Epidermal melanocyte (primary cell): ENCODE data around the gene ADAMTSL3.
"Not testable (repeated sequence)": the region's sequence is repeated elsewhere in the genome, so short reads cannot be mapped to it uniquely, and the experiment has no call there.

Experiments
- DNase-seq: peaks from one replicate; pipeline ENCODE4 v3.0.0; 2011; ENCODE audit warnings: low spot score; ENCODE audit not compliant: insufficient read length

Gene ADAMTSL3

DNA sequence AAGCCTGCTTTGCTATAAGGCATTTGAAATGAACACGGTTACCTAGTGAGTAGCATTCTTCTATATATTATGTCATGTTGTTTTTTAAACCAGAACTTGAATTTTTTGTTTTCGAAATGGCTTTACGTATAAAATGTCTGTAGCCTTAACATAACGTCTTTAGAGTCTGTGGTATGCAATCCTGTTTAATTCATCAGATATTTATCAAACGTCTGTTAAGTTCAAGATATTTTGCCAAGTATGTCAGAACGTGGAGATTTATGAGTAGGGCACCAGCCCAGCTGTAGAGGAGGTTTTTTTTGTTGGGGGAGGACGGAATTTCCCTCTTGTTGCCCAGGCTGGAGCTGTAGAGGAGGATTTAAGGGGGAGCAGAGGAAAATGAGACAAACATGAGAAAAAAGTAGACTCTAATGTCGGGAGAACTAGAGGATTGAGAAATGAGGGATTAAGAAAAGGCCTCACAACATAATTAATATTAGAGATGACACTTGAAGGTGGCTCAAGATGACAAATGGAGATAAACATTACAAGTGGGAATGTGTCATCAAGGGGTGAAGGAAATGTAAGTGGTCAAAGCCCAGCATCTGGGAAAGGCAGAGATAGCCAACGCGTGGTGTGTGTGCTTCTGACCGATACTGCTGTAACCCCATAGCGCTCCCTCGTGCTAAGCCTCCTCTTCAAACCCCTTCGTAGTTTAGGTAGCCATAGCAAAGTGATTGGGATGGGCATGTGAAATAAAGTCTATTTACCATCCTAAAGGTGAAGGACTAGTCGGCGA, 427.7 kb downstream of the ADAMTSL3 start:
- DNase-seq: no peak

DNA sequence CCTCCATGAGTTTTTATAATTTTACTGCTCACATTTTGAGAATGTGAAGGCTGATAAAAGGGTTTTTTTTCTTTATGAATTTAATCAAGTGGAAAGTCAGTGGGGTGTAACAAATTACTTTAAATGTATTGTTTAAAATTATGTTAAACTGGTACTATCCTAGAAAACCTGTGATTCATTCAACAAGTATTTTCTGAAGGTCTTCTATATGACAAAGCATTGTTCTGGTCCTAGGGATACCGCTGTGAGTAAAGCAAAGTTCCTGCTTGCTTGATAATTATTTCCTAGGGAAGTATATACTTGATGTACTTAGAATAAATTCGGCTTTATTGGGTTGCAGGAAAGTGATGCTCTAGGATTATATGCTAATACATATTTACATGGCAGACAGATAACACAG, 428.8 kb downstream of the ADAMTSL3 start:
- DNase-seq: no peak

DNA sequence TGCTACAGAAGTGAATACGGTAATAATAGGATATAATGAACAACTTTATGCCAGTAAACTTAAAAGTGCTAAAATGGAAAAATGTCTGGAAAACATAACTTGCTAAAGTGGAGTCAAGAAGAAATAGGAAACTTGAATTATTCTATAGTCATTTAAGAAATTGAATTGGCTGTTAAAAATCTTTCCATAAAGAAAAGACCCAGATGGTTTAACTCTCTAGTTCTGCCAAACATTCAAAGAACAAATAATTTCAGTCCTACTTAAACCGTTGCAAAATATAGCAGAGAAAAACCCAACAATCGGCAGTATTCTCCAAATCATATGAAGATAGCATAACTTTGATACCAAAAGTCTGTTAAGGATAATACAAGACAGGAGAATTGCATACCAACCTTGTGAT, 432.1 kb downstream of the ADAMTSL3 start:
- DNase-seq: not testable (repeated sequence)
